Measurements from ENCODE around the gene FBXW10B.
"Not testable (repeated sequence)": the region's sequence is repeated elsewhere in the genome, so short reads cannot be mapped to it uniquely, and the experiment has no call there.

The FBXW10B gene

GRCh38 chr17:15616828-15617227 is 2.7 kb downstream of the FBXW10B start:
- H3K4me3 ChIP-seq (ENCODE audit: insufficient read length, low read depth); H3K4me1 ChIP-seq (ENCODE audit: insufficient read depth, insufficient read length); H3K9me3 ChIP-seq (ENCODE audit: insufficient read depth, low read length); DNase-seq (ENCODE audit: low read depth, low spot score); H3K27me3 ChIP-seq (ENCODE audit: insufficient read depth, insufficient read length); H3K36me3 ChIP-seq (ENCODE audit: insufficient read depth, insufficient read length, low read length); H3K9ac ChIP-seq (ENCODE audit: insufficient read length, low read depth): not testable (repeated sequence)

GRCh38 chr17:15615850-15616249 is 3.7 kb downstream of the FBXW10B start:
- H3K9ac ChIP-seq (ENCODE audit: insufficient read length, low read depth); H3K27me3 ChIP-seq (ENCODE audit: insufficient read depth, insufficient read length); H3K36me3 ChIP-seq (ENCODE audit: insufficient read depth, insufficient read length, low read length); H3K4me1 ChIP-seq (ENCODE audit: insufficient read depth, insufficient read length); H3K9me3 ChIP-seq (ENCODE audit: insufficient read depth, low read length); H3K4me3 ChIP-seq (ENCODE audit: insufficient read length, low read depth); DNase-seq (ENCODE audit: low read depth, low spot score): not testable (repeated sequence)

- not testable (repeated sequence) for H3K4me1 ChIP-seq (ENCODE audit: insufficient read depth, insufficient read length); H3K36me3 ChIP-seq (ENCODE audit: insufficient read depth, insufficient read length, low read length); H3K9me3 ChIP-seq (ENCODE audit: insufficient read depth, low read length); H3K9ac ChIP-seq (ENCODE audit: insufficient read length, low read depth); H3K4me3 ChIP-seq (ENCODE audit: insufficient read length, low read depth); DNase-seq (ENCODE audit: low read depth, low spot score); H3K27me3 ChIP-seq (ENCODE audit: insufficient read depth, insufficient read length)
Measured at GRCh38 chr17:15613111-15613510, 6.4 kb downstream of the FBXW10B start.

DNA sequence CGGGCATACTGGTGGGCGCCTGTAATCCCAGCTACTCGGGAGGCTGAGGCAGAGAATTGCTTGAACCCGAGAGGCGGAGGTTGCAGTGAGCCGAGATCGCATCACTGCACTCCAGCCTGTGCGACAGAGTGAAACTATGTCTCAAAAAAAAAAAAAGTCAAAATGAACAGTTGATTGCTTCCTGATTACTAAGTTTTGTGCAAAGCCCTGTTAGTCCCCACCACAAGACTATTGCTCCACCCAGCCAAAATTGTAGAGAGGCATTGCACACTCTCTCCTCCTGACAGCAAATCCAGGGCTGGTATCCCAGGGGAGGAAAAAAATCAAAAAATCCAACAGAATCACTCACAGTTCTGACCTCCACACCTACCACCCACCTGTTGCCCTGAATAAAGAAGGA is 26.5 kb downstream of the FBXW10B start:
- H3K4me3 ChIP-seq (ENCODE audit: insufficient read length, low read depth); H3K9ac ChIP-seq (ENCODE audit: insufficient read length, low read depth); H3K9me3 ChIP-seq (ENCODE audit: insufficient read depth, low read length); DNase-seq (ENCODE audit: low read depth, low spot score); H3K27me3 ChIP-seq (ENCODE audit: insufficient read depth, insufficient read length); H3K4me1 ChIP-seq (ENCODE audit: insufficient read depth, insufficient read length); H3K36me3 ChIP-seq (ENCODE audit: insufficient read depth, insufficient read length, low read length): not testable (repeated sequence)

DNA sequence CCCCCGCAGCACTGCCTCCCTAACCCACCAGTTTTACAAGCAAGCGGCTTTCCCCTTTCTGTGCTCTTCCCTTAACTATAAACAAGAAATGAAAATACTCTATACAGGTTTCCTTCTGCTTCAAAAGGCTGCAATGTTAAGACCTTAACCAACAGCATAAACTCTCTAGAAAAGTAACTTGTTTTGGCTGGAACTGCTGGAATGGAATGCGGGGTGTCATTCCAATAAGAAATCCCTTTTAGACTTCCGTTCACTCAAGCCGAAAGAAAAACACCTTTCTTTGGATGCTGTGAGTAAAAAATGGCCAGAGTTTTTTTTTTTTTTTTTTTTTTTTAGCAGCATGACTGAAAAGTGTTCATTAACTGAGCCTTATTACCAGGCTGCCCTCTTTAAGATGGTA is 27.5 kb downstream of the FBXW10B start:
- H3K4me3 ChIP-seq (ENCODE audit: insufficient read length, low read depth); H3K4me1 ChIP-seq (ENCODE audit: insufficient read depth, insufficient read length); H3K27me3 ChIP-seq (ENCODE audit: insufficient read depth, insufficient read length); H3K36me3 ChIP-seq (ENCODE audit: insufficient read depth, insufficient read length, low read length); H3K9me3 ChIP-seq (ENCODE audit: insufficient read depth, low read length); DNase-seq (ENCODE audit: low read depth, low spot score); H3K9ac ChIP-seq (ENCODE audit: insufficient read length, low read depth): not testable (repeated sequence)

GRCh38 chr17:15590844-15591243 is 28.7 kb downstream of the FBXW10B start:
- H3K9ac ChIP-seq (ENCODE audit: insufficient read length, low read depth); H3K27me3 ChIP-seq (ENCODE audit: insufficient read depth, insufficient read length); H3K4me1 ChIP-seq (ENCODE audit: insufficient read depth, insufficient read length); H3K4me3 ChIP-seq (ENCODE audit: insufficient read length, low read depth); H3K9me3 ChIP-seq (ENCODE audit: insufficient read depth, low read length); H3K36me3 ChIP-seq (ENCODE audit: insufficient read depth, insufficient read length, low read length); DNase-seq (ENCODE audit: low read depth, low spot score): not testable (repeated sequence)

DNA sequence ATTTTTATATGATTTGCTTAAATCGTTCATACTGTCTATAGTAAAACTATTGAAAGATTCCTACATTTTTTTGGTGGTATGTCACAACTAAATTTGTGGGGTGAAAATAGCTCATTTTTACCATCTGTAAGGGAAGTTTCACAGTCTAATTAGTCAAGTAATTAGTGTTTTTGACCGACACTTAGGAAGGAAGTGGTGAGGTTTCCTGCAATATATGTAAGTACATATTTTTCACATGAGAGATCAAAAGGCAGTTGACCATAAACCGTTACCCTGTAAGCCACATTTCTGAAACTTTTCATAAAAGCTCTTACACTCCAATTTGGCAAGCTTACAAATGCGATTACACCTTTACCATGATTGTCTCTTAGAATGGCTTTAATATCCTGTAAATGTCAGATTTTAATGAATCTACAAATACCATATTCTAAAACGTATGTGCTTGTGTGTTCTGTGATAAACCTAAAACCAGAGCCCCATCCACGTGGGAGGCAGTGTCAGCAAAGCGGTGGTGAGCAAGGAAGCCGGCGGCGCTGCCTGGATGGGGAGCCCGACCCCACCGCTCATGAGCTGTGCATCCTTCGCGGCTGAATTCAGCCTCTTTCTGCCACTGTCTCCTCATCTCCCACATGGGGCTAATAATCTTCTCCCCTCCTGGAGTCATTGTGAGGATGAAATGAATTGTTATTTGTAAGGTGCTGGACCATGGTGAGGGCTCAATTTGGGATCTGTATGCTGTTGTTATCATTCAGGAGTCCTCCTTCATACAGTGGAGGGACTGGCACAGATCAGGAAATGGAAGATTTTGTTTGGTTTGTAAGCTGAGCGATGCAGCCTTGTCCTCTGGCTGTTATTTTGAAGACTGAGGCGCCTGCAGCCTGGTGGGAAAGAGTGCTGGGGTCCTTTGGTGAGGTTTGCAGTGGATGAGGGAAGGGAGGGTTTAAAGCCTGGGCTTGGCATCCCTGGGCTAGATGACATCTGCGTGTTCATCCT is 29.7 kb downstream of the FBXW10B start:
- H3K27me3 ChIP-seq (ENCODE audit: insufficient read depth, insufficient read length); H3K9me3 ChIP-seq (ENCODE audit: insufficient read depth, low read length); DNase-seq (ENCODE audit: low read depth, low spot score); H3K36me3 ChIP-seq (ENCODE audit: insufficient read depth, insufficient read length, low read length); H3K4me3 ChIP-seq (ENCODE audit: insufficient read length, low read depth); H3K4me1 ChIP-seq (ENCODE audit: insufficient read depth, insufficient read length); H3K9ac ChIP-seq (ENCODE audit: insufficient read length, low read depth): not testable (repeated sequence)

DNA sequence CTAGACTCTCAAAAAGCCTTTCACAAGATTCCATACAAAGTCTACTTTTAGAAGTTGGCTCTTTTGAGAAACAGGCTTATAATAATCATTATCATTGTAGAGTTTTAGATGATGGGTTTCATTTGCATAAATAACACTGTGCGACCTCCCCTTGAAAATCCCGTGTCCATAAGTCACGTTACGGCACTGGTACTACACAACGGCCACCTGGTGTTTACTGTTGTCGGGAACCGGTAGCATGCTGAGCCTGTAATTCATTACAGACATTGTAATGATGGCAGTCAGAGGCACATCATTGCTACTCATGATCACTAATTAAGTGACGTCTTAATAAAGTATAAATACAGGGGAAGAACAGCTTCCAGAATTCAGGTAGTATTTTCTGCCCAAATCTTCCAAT is 31.5 kb downstream of the FBXW10B start:
- H3K27me3 ChIP-seq (ENCODE audit: insufficient read depth, insufficient read length); H3K9ac ChIP-seq (ENCODE audit: insufficient read length, low read depth); H3K36me3 ChIP-seq (ENCODE audit: insufficient read depth, insufficient read length, low read length); H3K9me3 ChIP-seq (ENCODE audit: insufficient read depth, low read length); H3K4me1 ChIP-seq (ENCODE audit: insufficient read depth, insufficient read length); DNase-seq (ENCODE audit: low read depth, low spot score); H3K4me3 ChIP-seq (ENCODE audit: insufficient read length, low read depth): not testable (repeated sequence)

GRCh38 chr17:15583313-15583712 is 36.2 kb downstream of the FBXW10B start:
- not testable (repeated sequence) for H3K36me3 ChIP-seq (ENCODE audit: insufficient read depth, insufficient read length, low read length); H3K9me3 ChIP-seq (ENCODE audit: insufficient read depth, low read length); H3K27me3 ChIP-seq (ENCODE audit: insufficient read depth, insufficient read length); H3K9ac ChIP-seq (ENCODE audit: insufficient read length, low read depth); H3K4me3 ChIP-seq (ENCODE audit: insufficient read length, low read depth); DNase-seq (ENCODE audit: low read depth, low spot score); H3K4me1 ChIP-seq (ENCODE audit: insufficient read depth, insufficient read length)

GRCh38 chr17:15581462-15581861 is 38.0 kb downstream of the FBXW10B start:
- H3K36me3 ChIP-seq (ENCODE audit: insufficient read depth, insufficient read length, low read length); H3K4me3 ChIP-seq (ENCODE audit: insufficient read length, low read depth); H3K4me1 ChIP-seq (ENCODE audit: insufficient read depth, insufficient read length); H3K9ac ChIP-seq (ENCODE audit: insufficient read length, low read depth); H3K9me3 ChIP-seq (ENCODE audit: insufficient read depth, low read length); DNase-seq (ENCODE audit: low read depth, low spot score); H3K27me3 ChIP-seq (ENCODE audit: insufficient read depth, insufficient read length): not testable (repeated sequence)

DNA sequence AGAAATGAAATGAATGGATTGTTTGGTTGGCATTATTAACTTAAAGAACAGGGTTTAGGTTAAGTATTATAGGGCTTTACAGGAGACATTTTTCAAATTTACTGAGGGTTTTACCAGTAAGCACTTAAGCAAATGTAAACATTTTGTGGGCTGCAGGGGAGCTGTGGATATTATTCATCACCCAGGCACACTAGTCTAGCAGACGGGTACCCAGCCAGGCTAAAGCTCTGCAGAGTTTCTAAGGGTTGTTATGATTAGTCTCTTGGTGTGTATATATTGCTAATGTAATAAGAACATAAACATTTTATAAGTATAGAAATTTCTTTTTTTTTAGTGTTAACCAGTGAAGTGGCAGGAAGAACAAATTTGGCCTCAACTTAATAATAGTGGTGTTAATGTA is 42.7 kb downstream of the FBXW10B start:
- DNase-seq (ENCODE audit: low read depth, low spot score); H3K9me3 ChIP-seq (ENCODE audit: insufficient read depth, low read length); H3K36me3 ChIP-seq (ENCODE audit: insufficient read depth, insufficient read length, low read length); H3K9ac ChIP-seq (ENCODE audit: insufficient read length, low read depth); H3K27me3 ChIP-seq (ENCODE audit: insufficient read depth, insufficient read length); H3K4me1 ChIP-seq (ENCODE audit: insufficient read depth, insufficient read length); H3K4me3 ChIP-seq (ENCODE audit: insufficient read length, low read depth): not testable (repeated sequence)

GRCh38 chr17:15574660-15575059 is 44.8 kb downstream of the FBXW10B start:
- H3K9ac ChIP-seq (ENCODE audit: insufficient read length, low read depth); H3K36me3 ChIP-seq (ENCODE audit: insufficient read depth, insufficient read length, low read length); DNase-seq (ENCODE audit: low read depth, low spot score); H3K9me3 ChIP-seq (ENCODE audit: insufficient read depth, low read length); H3K4me3 ChIP-seq (ENCODE audit: insufficient read length, low read depth); H3K4me1 ChIP-seq (ENCODE audit: insufficient read depth, insufficient read length); H3K27me3 ChIP-seq (ENCODE audit: insufficient read depth, insufficient read length): not testable (repeated sequence)

Measured in NT2/D1 (cell line).